ACHN (cell line): ENCODE data around the gene TSPAN8.

Experiments used
- DNase-seq: peaks from one replicate; pipeline ENCODE4 v3.0.0-alpha.2; 2015
- in situ Hi-C: cut with HindIII; loops from 2 replicates; pipeline ENCODE4 v1.10.0; 2017; ENCODE audit warnings: low sequenced_read_pairs, low pct_ligation_motif_present, low pct_unique_long_range_greater_than_20kb

The TSPAN8 gene

GRCh38 chr12:71157601-71158233 lies at the start of gene TSPAN8:
TSPAN8 (minus strand) TSS chr12:71157999; CDS start chr12:71157678, 321 bp downstream.
- peak; percentile 14 for DNase-seq
- in situ Hi-C loops, result no loop called here

GRCh38 chr12:71201136-71201679 lies 43.4 kb upstream of the TSPAN8 start:
- no peak for DNase-seq
- in situ Hi-C loops, result no loop called here

DNA sequence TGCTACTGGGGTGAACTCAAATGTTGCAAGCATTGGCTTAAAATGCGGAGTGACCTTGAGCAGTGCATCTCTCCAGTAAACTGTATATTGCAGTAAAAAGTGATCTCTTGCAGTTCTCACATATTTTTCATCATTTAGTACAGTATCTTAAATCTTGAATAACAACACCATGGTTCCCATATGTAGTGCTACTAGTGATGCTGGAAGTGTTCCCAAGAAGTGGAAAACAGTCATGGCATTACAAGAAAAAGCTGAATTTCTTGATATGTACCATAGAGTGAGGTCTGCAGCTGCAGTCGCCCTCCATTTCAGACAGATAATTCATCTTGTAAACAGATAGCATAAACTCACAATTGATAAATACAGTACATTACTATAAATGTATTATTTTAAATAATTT lies 42.9 kb upstream of the TSPAN8 start:
- DNase-seq, result no peak
- in situ Hi-C loops, result no loop called here

DNA sequence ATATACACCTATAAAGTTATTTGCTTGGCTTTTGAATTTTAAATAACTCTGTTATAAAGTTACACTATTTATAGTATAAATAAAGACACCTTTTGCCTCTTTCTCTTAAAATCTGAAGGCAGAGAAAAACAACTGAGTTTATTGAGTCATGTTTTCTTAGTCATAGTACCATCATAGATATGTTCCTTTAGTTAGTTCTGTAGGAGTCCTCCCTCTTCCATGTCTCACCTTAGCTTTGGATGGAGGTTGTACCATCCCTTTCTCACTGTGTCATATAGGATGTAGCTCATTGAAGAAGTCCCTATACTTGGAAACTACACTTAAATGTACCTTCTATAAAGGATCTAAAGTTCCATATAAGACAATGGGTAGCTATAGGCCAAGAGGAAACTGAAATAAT lies 39.7 kb upstream of the TSPAN8 start:
- in situ Hi-C loops, result no loop called here
- DNase-seq, result no peak

DNA sequence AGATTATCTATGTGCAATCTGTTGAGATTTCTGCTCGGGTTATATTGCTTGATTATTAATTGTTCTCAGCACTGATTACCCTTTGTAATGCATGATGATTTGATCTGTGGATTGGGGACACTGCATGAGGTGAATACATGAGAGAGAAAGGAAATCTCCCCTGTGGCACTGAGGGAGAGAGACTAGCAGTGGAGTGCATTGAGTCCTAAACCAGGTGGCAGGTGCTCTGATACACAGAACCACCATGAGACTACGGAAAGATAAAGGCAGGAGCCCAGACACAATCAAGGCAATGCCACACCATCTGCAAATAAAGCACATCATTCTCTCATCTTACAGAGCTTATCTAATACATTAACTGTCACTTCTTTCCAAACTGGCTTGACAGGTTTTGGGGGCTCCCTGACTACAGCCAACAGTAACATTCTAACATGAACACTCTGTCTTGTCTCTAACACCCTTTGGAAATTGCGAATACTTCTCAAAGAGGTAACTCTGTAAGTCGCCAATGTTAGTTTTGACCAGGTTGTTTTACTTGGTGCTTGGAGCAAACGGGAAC lies 37.6 kb upstream of the TSPAN8 start:
- in situ Hi-C loops, result no loop called here
- no peak for DNase-seq

- DNase-seq, result no peak
- in situ Hi-C loops, result no loop called here
These were observed 36.9 kb upstream of the TSPAN8 start for GRCh38 chr12:71194657-71195056.

DNA sequence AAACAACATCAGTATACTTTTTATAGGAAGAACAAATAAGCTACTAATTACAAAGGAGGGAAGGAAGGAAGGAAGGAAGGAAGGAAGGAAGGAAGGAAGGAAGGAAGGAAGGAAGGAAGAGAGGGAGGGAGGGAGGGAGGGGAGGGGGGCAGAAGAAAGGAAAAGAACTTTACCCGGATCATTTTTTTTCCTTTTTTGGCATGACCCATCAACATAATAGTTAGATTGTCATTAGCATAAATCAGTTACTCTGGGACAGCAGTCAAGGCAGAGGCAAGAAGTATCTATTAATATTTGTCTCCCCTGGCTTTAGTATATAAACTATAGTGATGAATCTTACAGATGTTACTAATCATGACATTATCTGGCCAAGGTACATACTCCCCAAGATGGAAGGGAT lies 35.2 kb upstream of the TSPAN8 start:
- in situ Hi-C loops, result no loop called here
- DNase-seq, result no peak

GRCh38 chr12:71191509-71192196 lies 33.9 kb upstream of the TSPAN8 start:
- no peak for DNase-seq
- in situ Hi-C loops, result no loop called here

DNA sequence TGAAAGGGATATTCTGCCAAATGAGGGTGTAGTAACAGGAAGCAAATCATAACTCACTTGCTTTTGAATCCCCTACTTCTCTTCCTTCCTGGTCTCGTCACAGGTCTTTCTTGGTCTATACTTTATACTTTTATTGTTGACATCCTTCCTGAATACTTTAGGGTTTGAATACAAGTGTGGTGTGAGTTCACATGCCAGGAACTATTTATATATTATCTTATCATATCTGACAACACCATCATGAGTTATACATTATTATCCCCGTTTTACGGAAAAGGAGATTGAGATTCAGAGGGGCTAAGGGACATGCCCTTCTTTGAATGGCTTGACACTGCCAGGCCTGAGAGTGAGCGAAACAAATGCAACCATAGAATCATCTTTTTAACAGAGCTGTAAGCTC lies 33.0 kb upstream of the TSPAN8 start:
- in situ Hi-C loops, result no loop called here

DNA sequence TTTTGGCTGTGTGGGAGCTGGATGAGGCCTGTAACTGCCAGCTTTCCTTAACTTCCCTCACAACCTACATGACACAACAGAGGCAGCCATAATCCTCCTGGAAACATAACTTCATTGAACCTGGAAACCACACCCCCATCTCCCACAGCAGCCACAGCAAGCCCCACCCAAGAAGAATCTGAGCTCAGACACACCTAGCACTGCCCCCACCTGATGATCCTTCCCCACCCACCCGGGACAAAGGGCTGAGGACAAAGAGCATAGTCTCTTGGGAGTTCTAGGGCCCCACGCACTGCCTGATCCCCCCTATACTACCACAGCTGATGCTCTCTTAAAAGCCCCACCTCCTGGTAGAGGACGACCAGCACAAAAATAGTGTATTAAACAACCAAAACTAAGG lies 29.6 kb upstream of the TSPAN8 start:
- in situ Hi-C loops, result no loop called here
- DNase-seq, result no peak

More for the DNA sequence above, 33.0 kb upstream of the TSPAN8 start:
- DNase-seq, result no peak

- DNase-seq, result no peak
- in situ Hi-C loops, result no loop called here
These were observed 28.9 kb upstream of the TSPAN8 start for GRCh38 chr12:71186571-71187288.

- in situ Hi-C loops, result no loop called here
These were observed 26.0 kb upstream of the TSPAN8 start for GRCh38 chr12:71183846-71184245.

GRCh38 chr12:71183018-71183417 lies 25.2 kb upstream of the TSPAN8 start:
- in situ Hi-C loops, result no loop called here
- no peak for DNase-seq

More at GRCh38 chr12:71183846-71184245, 26.0 kb upstream of the TSPAN8 start:
- no peak for DNase-seq

DNA sequence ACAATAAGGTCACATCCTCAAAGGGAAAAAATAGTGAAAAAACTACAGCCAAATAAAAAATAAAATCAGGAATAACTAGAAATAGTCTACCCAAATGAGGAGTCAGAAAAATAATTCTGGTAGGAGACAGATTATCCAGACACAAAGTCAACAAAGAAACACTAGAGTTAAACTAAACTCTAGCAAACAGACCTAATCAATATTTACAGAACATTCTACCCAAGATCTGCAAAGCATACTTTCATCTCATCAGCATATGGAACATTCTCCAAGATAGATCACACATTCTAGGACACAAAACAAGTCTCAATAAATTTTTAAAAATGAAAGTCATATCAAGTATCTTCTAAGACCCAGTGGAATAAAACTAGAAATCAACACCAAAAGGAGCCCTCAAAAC lies 20.4 kb upstream of the TSPAN8 start:
- in situ Hi-C loops, result no loop called here
- no peak for DNase-seq

GRCh38 chr12:71174825-71175224 lies 17.0 kb upstream of the TSPAN8 start:
- in situ Hi-C loops, result no loop called here
- no peak for DNase-seq

DNA sequence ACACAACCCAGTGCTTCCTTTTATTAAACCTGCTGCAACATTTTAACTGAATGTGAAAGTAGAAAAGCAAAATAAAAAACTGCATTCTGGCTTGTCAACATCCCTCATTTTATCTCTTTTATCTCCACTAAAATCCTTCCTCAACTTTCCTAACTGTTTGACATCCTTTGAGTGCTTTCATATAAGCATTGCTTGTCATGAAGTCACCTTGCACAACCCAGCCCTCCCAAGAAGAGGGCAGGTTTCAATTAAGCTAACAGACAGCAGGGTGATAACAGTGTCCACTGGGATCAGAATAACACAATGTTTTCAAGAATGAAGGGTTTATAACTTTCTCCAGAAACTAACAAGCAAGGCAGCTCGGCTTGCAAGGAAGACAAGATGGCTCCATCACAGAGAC lies 16.3 kb upstream of the TSPAN8 start:
- no peak for DNase-seq
- in situ Hi-C loops, result no loop called here

DNA sequence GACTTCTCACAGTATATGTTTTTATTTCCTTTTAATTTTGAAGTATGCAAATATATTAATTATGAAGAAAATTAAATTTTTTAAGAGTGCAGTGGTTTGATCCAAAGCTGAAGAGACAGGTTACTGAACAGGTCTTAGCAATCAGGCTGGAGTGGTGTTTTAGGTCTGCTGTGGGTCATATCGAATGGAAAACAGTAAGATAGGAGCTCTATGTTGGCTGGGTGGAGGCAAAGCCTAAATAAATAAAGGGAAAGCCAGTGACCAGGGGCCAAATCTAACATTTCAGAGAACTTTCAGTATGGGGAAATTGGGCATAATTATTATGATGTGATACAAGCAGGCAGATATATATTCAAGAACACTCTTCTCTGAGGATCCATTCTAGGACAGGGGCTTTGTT lies 12.7 kb upstream of the TSPAN8 start:
- in situ Hi-C loops, result no loop called here
- DNase-seq, result no peak

GRCh38 chr12:71169286-71169685 lies 11.5 kb upstream of the TSPAN8 start:
- in situ Hi-C loops, result no loop called here
- no peak for DNase-seq

DNA sequence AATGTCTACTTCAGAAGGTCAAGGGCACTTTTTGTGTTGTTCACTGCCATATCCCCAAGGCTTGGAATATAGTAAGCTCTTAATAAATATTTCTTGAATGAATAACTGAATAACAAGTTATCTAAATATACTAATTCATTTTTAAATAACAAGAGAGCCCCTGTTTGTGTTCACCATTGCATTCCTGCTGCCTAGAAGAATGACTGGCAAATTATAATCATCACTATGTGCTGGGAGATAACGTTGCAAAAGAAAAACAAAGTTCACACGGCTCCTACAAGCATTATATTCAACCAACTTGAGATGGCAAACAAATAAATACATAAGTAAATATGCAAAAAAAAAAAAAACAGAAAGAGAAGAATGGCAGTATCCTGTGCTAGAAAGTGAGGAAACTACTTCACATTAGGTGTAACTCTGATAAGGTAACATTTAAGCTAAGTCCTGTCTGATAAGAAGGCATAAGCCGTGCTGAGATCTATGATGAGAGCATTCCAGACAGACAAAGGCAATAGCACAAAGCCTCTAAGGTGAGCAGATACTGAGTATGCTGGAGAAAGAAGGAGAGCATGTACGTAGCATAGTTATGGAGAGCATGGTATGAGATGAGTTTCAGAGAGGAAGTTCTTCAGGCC lies 9.2 kb upstream of the TSPAN8 start:
- in situ Hi-C loops, result no loop called here
- DNase-seq, result no peak
